GM19099 (cell line): ENCODE data around the gene TWNK.

Experiments used
- POLR2A ChIP-seq: IDR thresholded peaks from 3 replicates; pipeline ENCODE4 v1.6.1; 2011; ENCODE audit warnings: low read depth; ENCODE audit not compliant: insufficient read length; ENCODE audit errors: extremely low read depth

Gene TWNK

DNA sequence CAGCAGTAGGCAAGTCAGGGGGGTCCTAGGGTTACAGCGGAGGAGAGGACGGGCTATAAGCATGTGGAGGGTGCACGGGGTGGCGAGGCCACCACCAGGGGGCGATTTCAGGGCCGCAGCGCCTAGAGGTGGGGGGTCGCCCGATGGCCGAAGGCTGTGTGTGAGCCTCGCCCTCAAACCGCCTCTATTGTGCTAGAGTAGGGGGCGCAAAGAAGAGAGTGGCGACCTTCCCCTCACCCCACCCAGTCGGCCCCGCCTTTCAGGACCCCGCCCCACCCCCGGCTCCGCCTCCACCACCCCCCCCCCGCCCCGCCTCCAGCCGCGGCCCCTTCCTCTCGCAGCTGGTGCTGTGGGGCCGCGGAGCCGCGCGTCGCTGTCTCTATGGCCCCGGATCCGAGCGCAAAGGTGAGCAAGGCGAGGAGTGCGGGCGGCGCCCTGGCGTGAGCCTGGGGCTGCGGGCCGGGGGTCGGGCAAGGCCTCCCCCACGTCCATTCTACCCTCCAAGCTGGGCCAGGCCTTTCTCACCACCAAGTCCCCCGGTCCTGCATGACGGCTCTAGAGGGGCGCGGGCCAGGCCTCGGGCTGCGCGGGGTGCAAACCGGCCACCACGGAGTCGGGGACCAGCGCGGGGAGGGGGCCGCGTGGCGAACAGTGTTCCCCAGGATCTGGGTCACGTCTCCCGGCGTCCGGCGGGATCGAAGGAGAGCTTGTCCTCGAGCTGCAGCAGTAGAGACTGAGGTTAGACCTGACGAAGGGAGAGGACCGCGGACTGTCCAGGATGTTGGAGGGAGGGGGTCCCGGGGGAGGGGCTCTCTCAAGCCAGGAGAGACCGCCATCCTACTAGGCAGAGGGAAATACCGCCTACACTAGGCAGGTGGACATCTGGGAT lies 17.9 kb upstream of the TWNK start, which contains the start of gene SEMA4G:
Gene SEMA4G (plus strand): TSS at position 318 of the 889 bp plus-strand sequence. CDS start 3,409 bp downstream, outside the sequence.
- no peak for TF ChIP-seq POLR2A

DNA sequence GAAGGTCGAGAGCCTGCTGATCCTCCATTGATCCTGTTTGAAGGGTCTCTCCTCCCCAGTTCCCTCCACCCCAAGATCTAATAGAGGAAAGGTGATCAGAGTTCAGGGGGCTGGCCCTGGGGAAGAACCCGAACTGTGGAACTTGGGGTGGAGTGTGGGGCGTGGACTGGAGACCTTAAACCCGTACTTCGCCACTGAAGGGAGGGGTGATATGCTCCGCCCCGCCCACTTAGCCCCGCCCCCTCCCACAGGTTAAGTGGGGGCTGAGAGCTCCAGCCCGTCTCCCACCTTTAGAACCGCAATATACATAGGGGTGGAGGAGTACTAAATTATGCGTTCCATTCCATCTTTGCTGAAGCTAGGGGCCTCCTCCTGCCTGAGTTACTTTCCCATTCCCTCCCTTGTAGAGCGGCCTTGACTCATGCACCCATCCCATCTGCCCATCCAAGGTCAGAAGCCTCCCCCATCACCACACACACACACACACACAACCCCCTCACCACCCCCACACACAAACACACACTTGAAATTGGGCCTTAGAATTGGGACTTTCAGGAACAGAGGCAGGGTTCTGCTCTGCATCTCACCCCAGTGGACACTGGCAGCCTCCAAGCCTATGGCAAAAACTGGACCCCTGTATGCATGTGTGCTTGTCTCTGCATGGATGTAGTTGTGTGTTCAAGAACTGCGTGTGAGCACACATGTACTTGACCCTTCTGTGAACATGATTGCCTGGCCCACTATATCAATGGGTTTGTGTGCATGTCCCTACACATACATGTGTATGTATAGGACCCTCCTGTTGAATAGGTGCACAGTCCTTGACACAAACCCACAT lies 17.0 kb upstream of the TWNK start:
- no peak for TF ChIP-seq POLR2A

DNA sequence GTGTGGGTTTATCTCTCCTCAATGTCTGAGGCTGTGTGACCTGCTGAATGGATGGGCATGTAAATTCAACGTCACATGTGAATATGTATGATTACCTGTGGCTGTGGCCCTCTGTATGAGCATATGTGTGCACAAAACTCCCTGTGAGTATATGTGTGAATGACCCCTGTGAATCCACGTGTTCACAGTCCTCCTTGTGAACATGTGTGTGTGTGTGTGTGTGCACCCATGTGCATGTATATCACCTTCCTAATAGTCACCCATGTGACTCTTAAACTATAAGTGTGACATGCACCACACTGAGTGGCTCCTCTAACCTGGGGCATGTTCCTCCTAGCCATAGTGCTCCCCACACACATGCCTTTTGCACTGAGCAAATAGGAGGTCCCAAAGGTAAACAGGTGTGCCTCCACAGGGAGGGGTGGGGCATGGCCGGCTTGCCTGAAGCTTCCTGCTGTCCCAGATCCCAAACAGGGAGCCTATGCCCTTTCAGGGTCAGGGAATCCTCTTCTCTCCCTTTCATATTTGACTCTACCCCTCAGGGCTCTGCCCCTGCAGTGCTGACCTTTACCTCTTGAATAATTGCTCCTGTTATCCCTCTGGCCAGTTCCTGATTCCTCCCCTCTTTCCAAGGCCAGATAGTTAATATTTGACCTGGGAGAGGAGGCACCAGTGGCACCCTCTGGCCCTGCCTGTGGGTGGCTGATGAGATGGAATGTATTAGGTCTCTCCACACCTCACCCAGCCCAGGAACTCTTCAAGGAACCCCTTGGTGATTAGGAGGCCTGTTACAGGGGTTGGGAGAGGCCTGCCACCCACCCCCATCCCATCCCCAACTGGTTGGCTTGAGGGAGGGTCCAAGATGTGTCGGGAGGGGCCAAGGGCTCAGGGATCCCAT lies 16.2 kb upstream of the TWNK start:
- no peak for TF ChIP-seq POLR2A

DNA sequence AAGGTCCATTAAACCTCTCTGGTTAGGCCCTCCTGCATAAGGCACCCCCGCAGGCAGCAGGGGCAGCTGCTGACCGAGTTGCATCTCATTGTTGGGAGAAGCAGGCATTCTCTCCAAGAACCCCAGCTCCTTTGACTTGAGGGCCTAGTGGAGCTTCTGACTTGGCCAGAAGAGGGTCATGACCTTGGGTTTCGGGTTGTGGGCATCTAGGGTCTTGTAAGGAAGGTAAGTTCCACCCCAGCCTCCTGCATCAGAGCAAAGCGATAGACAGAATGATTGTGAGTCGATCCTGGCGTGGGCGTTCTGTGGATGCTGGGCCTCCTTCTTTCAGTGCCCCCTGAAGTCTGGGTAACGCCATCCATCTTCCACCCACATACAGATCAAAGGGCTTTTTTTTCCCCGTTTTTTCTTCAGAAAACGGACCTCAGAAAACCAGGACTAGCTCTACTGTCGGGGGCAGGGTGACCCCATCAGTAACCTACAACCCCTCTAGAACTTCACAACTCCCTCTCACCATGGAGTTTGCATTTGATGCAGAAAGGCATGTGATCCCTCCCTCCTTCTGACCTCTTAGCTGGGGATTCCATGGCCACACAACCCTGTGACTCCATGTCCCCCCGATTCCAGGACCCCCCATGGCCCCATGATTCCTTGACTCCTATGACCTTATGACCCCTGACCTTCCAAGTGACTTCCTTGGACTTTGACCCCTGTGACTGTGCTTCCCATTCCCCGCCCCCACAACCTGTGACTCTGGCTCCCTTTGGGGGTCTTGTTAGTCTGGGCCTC lies 15.0 kb upstream of the TWNK start:
- TF ChIP-seq POLR2A, result no peak

DNA sequence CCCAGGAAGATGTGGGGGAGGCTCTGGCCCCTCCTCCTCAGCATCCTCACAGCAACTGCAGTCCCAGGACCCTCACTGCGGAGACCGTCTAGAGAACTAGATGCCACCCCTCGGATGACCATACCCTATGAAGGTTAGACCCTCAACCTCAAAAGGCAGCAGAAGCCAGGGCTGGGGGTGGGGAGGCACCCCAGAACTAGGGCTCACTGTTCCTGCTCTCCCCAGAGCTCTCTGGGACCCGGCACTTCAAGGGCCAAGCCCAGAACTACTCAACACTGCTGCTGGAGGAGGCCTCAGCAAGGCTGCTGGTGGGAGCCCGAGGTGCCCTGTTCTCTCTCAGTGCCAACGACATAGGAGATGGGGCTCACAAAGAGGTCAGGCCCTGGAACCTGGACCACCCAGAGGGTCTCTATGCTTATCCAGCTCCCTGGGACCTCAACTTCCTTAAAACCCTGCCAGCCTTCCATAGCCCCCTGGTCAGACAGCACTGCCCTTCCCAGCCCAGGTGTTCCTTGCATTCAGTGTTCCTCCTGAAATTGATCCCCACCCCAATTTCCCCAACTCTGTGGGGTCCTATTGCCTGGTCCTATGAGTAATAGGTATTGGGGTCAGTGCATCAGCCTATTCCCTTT lies 14.3 kb upstream of the TWNK start:
- no peak for TF ChIP-seq POLR2A

DNA sequence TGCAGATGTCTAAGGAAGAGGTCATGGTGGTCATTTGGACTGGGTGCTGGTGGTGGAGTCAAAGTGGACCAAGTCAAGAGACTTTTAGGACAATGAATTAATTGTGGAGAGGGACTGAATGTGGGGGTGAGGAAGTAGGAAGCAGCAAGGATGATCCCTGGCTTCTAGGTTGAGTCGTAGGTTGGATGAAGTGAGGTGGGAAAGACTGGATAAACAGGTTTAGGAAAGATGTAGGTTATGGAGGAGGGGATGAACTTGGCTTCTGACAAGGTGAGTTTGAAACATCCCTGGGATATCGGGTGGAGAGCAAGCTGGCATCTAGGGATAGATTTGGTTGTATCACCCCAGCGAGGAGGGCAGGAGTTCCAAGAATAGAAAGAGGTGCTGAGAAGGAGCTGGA lies 10.4 kb upstream of the TWNK start:
- TF ChIP-seq POLR2A, result no peak

DNA sequence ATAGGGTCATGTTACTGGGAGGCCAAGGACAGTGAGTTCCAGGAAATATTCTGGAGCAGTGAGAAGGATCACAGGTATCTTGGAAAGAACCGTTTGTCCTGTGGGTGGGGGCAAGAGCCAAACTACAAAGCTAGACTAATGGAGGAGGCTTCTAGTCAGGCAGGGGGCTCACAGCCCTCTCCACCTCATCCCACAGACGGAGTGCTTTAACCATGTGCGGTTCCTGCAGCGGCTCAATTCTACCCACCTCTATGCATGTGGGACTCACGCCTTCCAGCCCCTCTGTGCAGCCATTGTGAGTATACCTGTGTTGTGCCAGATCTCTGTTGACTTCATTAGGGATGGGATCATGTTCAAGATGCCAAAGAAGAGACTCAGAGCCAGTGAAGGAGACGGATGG lies 9.9 kb upstream of the TWNK start:
- TF ChIP-seq POLR2A, result no peak

DNA sequence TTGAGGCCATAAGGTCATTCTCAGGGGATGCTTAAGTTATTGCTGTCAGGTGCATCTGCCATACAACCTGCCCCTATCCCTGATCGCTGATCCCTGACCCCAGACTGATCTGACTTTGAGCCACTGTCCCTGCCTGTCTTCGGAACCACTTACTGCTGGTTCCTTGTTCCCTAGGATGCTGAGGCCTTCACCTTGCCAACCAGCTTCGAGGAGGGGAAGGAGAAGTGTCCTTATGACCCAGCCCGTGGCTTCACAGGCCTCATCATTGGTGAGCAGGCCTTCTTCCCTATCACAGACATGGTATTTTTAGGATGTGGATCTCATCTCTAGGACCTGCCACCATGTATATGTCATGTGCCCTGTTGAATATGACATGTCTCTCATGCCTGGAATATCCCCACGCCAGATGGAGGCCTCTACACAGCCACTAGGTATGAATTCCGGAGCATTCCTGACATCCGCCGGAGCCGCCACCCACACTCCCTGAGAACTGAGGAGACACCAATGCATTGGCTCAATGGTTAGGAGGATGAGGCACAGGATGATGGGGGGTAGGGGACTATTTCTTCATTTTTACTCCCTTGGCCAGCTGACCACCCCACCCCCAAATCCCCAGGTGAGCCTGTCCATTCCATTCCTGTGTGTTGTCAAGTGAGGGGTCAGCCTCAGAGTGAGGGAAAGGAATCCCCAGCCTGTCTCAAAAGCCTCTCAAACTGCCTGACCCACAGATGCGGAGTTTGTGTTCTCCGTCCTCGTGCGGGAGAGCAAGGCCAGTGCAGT lies 9.0 kb upstream of the TWNK start:
- no peak for TF ChIP-seq POLR2A

DNA sequence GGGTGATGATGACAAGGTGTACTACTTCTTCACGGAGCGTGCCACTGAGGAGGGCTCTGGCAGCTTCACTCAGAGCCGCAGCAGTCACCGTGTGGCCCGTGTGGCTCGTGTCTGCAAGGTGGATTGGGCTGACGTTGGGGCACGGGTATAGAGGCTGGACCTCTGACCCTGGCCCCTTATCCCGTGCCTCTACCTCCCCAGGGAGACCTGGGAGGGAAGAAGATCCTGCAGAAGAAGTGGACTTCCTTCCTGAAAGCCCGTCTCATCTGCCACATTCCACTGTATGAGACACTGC lies 8.5 kb upstream of the TWNK start:
- no peak for TF ChIP-seq POLR2A

DNA sequence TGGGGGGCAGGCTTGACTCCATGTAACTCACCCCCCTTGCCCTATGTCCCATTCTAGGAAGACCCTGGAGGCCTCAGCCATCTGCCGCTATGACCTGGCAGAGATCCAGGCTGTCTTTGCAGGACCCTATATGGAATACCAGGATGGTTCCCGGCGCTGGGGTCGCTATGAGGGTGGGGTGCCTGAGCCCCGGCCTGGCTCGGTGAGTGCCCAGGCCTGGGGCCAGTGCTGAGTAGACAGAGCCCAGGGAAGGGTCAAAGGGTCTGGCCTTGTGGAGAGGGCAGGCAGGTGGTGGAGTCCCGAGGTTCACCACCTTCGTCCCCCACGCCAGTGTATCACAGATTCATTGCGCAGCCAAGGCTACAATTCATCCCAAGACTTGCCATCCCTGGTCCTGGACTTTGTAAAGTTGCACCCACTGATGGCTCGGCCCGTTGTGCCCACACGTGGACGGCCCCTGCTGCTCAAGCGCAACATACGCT lies 7.5 kb upstream of the TWNK start:
- TF ChIP-seq POLR2A, result no peak

DNA sequence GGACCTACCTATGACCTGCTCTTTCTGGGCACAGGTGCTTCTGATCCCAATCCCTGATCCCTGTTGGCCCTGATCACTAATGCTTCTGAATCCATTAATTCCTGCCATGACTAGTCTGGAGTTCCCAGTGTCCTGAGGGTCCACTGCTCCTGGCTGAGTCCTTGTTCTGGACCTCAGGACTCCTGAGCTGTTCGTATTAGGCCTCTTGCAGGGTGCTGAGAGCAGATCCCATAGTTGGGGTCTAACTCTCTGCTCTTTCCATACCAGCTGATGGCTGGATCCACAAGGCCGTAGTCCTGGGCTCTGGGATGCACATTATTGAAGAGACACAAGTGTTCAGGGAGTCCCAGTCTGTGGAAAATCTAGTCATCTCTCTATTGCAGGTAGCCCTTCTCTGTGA lies 7.0 kb upstream of the TWNK start:
- TF ChIP-seq POLR2A, result no peak

DNA sequence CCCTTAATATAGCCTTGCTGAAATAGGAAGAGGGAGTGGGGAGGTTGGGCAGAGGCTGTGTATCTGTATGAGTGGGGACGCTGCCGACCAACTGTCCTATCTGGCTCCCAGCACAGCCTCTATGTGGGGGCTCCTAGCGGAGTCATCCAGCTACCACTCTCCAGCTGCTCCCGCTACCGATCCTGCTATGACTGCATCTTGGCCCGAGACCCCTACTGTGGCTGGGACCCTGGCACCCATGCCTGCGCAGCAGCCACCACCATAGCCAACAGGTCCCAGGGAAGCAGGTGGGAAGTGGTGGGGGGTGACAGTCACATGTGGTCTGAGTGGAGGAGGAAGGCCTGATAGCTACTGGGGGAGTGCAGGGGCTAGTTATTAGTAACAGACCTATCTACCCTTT lies 6.6 kb upstream of the TWNK start:
- no peak for TF ChIP-seq POLR2A
